ENCODE data around the gene LDOC1. TPM values are rescaled to one million over a fixed set of nuclear protein-coding genes. Genes with fewer than 3 reads are reported as not detected.

The LDOC1 gene
- total RNA-seq, 1 experiment from 2014 or later, result 25.6 TPM

GRCh38 chrX:141142946-141143345 lies 34.0 kb downstream of the LDOC1 start:
- no peak overlapping the region for H2BK20ac ChIP-seq (ENCODE audit: low read depth, low read length, poor library complexity, severe bottlenecking)
- Mint-ChIP-seq H3K27me3 (ENCODE audit: low read depth) (no peaks in the 10 kb centered on the region), H3K9me3 (peaks cover 56 to 65% of the 10 kb centered on the region in 2 experiments), H3K4me3 (no peak overlapping the region), H3K36me3 (ENCODE audit: insufficient read depth in 1 of 3, low read depth in 3 of 3) (peaks cover 0 to 6% (median 2%) of the 10 kb centered on the region in 3 experiments; a peak in 2 of 7 replicates), H3K27ac (no peak overlapping the region), H3K4me1 (no peaks in the 10 kb centered on the region)
- H3K23ac ChIP-seq (ENCODE audit: insufficient read length, low read depth, low read length), result no peak overlapping the region
- no peak overlapping the region for H4K8ac ChIP-seq (replicated peaks; ENCODE audit: insufficient read length, low read depth, low read length)
- H2BK5ac ChIP-seq (ENCODE audit: insufficient read length, low read length), result no peak overlapping the region
- no peak for TF ChIP-seq CTCF (conservative IDR thresholded peaks at IDR 0.05)
- no peak overlapping the region for H2BK120ac ChIP-seq (ENCODE audit: low read depth, low read length, poor library complexity, severe bottlenecking)
- H4K20me1 ChIP-seq (ENCODE audit: control insufficient read depth, insufficient read depth, insufficient read length), result no peaks in the 10 kb centered on the region
- no peak overlapping the region for H2AFZ ChIP-seq (ENCODE audit: low read length)
- H3K9ac ChIP-seq (ENCODE audit: extremely low read depth, insufficient read length, low read length), result no peak overlapping the region
- no peak overlapping the region for H3K18ac ChIP-seq (ENCODE audit: insufficient read length, low read depth, low read length)
- no peak overlapping the region for H2BK12ac ChIP-seq (ENCODE audit: insufficient read length, low read depth, low read length)
- H3K23me2 ChIP-seq (ENCODE audit: insufficient read length, low read depth, low read length, poor library complexity, severe bottlenecking), result no peaks in the 10 kb centered on the region
- peaks cover 7% of the 10 kb centered on the region for H3K9me3 ChIP-seq (ENCODE audit: control insufficient read depth, low read depth, low read length)
- H3K56ac ChIP-seq (ENCODE audit: insufficient read length, low read depth, low read length), result no peak overlapping the region
- no peak overlapping the region for H3K4ac ChIP-seq (ENCODE audit: low read depth, low read length)
- H4K91ac ChIP-seq (ENCODE audit: insufficient read length, low read depth, low read length), result no peak overlapping the region
- no peak overlapping the region for H2BK15ac ChIP-seq (ENCODE audit: low read depth, low read length)
- H2AK5ac ChIP-seq (ENCODE audit: insufficient read length, low read length), result no peak overlapping the region
- no peak overlapping the region for H3K27ac ChIP-seq (ENCODE audit: insufficient read length, low read depth, low read length)
- no peak overlapping the region for H4K5ac ChIP-seq (ENCODE audit: insufficient read length, low read depth, low read length)
- DNase-seq, result no peak
- H3K27me3 ChIP-seq (ENCODE audit: insufficient read depth, low read length), result no peaks in the 10 kb centered on the region
- no peaks in the 10 kb centered on the region for H3K79me1 ChIP-seq (ENCODE audit: insufficient read depth, low read depth, low read length, poor library complexity, severe bottlenecking)
- H3T11ph ChIP-seq (ENCODE audit: low read length), result no peak overlapping the region
- H3K14ac ChIP-seq (ENCODE audit: insufficient read depth, low read length), result no peak overlapping the region
- no peaks in the 10 kb centered on the region for H3K79me2 ChIP-seq (ENCODE audit: insufficient read depth, low read length)
- H3K4me1 ChIP-seq (ENCODE audit: insufficient read depth, low read length), result no peaks in the 10 kb centered on the region
- WGBS (ENCODE audit: extremely low coverage, insufficient read length, low lambda C conversion rate), result no CpG with 5 or more reads among the region's 3 CpGs
- H3K4me2 ChIP-seq (ENCODE audit: insufficient read depth, insufficient read length, low read length), result no peak overlapping the region

Measured in H9 (cell line).